Esophagus squamous epithelium (tissue), 5 donors: ENCODE data around the gene LSMEM2. TPM values are rescaled to one million over a fixed set of nuclear protein-coding genes. Genes with fewer than 3 reads are reported as not detected.
"Not testable (repeated sequence)": the region's sequence is repeated elsewhere in the genome, so short reads cannot be mapped to it uniquely, and the experiment has no call there.

Experiments used
- DNase-seq: peaks from one replicate; lab custom pipeline; 2025; lab: John Stamatoyannopoulos, UW
- H3K27ac ChIP-seq, 4 donors: fragments of 200-600 bp; sonication (generic); one replicate each; pipeline ENCODE4 v1.5.1; 2016 to 2019; ENCODE audit warnings: mild to moderate bottlenecking in 1 of 4
- H3K27me3 ChIP-seq, 4 donors: fragments of 200-600 bp; sonication (generic); 1 replicate in 3 of 4; 2 replicates in 1 of 4; pipeline versions ENCODE4 v1.5.1 to v1.6.0; 2017 to 2021; ENCODE audit warnings: antibody characterized with exemption in 1 of 4
- H3K36me3 ChIP-seq, 3 donors: fragments of 200-600 bp; sonication (generic); one replicate each; pipeline ENCODE4 v1.5.1; 2016 to 2019
- H3K4me1 ChIP-seq, 3 donors: fragments of 200-600 bp; sonication (generic); one replicate each; pipeline ENCODE4 v1.5.1; 2017 to 2019
- H3K4me3 ChIP-seq, 4 donors: fragments of 200-600 bp; sonication (generic); 1 replicate in 3 of 4; 2 replicates in 1 of 4; pipeline ENCODE4 v1.5.1; 2016 to 2019; ENCODE audit warnings: mild to moderate bottlenecking in 2 of 4, moderate library complexity in 1 of 4
- H3K9me3 ChIP-seq, 3 donors: fragments of 200-600 bp; sonication (generic); one replicate each; pipeline ENCODE4 v1.5.1; 2016 to 2019
- CTCF ChIP-seq, 6 experiments: fragments of 450-650 bp in 4 of 6; fragments of 200-600 bp in 2 of 6; sonication (generic) in 2 of 6; IDR thresholded peaks; one replicate each; pipeline ENCODE4 v1.5.1; 2016 to 2019; ENCODE audit warnings: antibody characterized with exemption in 6 of 6, mild to moderate bottlenecking in 4 of 6, moderate library complexity in 4 of 6
- POLR2A ChIP-seq, 4 donors: fragments of 450-650 bp; IDR thresholded peaks; one replicate each; pipeline ENCODE4 v1.6.1; 2017; ENCODE audit warnings: antibody characterized with exemption in 4 of 4, mild to moderate bottlenecking in 4 of 4, moderate library complexity in 3 of 4
- WGBS, 2 donors: methylation state at CpG; one replicate each; pipeline ENCODE4 v1.1.5; 2018; 5-methylcytosine and 5-hydroxymethylcytosine counted together
- intact Hi-C: fragments of 100-400 bp; cut with DNase I; formaldehyde crosslinking; loops from one replicate; pipeline ENCODE4 v1.15.0; 2022
- total RNA-seq, 4 donors: library from RNA; depleted of rRNA; stranded (reverse); fragments of >200 nt; gene quantifications; one replicate each; pipeline ENCODE4 v1.1.0, GENCODE V29; 2016
- donor health status: DM: yes; HTN: yes; CAD: no.

Gene LSMEM2
- total RNA-seq, 4 donors from 2014 or later: not detected

GRCh38 chr3:50275996-50276761, 2.7 kb upstream of the LSMEM2 start:
- TF ChIP-seq CTCF (IDR thresholded peaks at IDR 0.05) (no peak), POLR2A (IDR thresholded peaks at IDR 0.05) (no peak)
- Histone ChIP-seq H3K27ac (no peak overlapping the region), H3K4me1 (peaks cover 11 to 52% (median 26%) of the 10 kb centered on the region in 3 donors), H3K4me3 (no peak overlapping the region), H3K9me3 (no peaks in the 10 kb centered on the region), H3K36me3 (no peaks in the 10 kb centered on the region), H3K27me3 (peaks cover 0 to 40% (median 3%) of the 10 kb centered on the region in 4 donors)
- 59 to 81% methylated on average over 8 to 12 of the region's 79 CpGs for WGBS, 2 donors
- intact Hi-C loops: loop anchor here (10.0 kb wide), 1 partner anchor 49 kb away; the partner anchor contains the start of genes HYAL2 and TUSC2
- DNase-seq: no peak

- WGBS, 2 donors: 76 to 77% methylated on average over 8 to 13 of the region's 17 CpGs
- DNase-seq: no peak
- Histone ChIP-seq H3K4me1 (peaks cover 11 to 47% (median 26%) of the 10 kb centered on the region in 3 donors), H3K4me3 (no peak overlapping the region), H3K36me3 (no peaks in the 10 kb centered on the region), H3K9me3 (no peaks in the 10 kb centered on the region), H3K27me3 (peaks cover 0 to 40% (median 3%) of the 10 kb centered on the region in 4 donors), H3K27ac (no peak overlapping the region)
- intact Hi-C loops: loop anchor here (10.0 kb wide), 1 partner anchor 48 kb away; the partner anchor contains the start of genes HYAL2 and TUSC2
- TF ChIP-seq CTCF (IDR thresholded peaks at IDR 0.05): no peak
- TF ChIP-seq POLR2A (IDR thresholded peaks at IDR 0.05): no peak
These were observed 2.2 kb upstream of the LSMEM2 start for GRCh38 chr3:50276762-50277101.

- H3K27ac ChIP-seq: no peak overlapping the region
- TF ChIP-seq CTCF (IDR thresholded peaks at IDR 0.05) (no peak), POLR2A (IDR thresholded peaks at IDR 0.05) (no peak)
- H3K4me3 ChIP-seq: no peak overlapping the region
- peaks cover 0 to 39% (median 3%) of the 10 kb centered on the region in 4 donors for H3K27me3 ChIP-seq
- H3K4me1 ChIP-seq: peaks cover 4 to 34% (median 18%) of the 10 kb centered on the region in 3 donors
- DNase-seq: no peak
- H3K36me3 ChIP-seq: no peaks in the 10 kb centered on the region
- intact Hi-C loops: loop anchor here (10.0 kb wide), 1 partner anchor 46 kb away; the partner anchor contains the start of genes HYAL2 and TUSC2
- no peaks in the 10 kb centered on the region for H3K9me3 ChIP-seq
- WGBS, 2 donors: 67 to 78% methylated on average over 3 to 4 of the region's 4 CpGs
These were observed 586 bp upstream of the LSMEM2 start for GRCh38 chr3:50278123-50278879.

- intact Hi-C loops: loop anchor here (10.0 kb wide), 1 partner anchor 45 kb away; the partner anchor contains the start of genes HYAL2 and TUSC2
These were observed 549 bp downstream of the LSMEM2 start for GRCh38 chr3:50279255-50280016.

GRCh38 chr3:50284121-50284520, 5.2 kb downstream of the LSMEM2 start:
- WGBS, 2 donors: 74 to 76% methylated on average over 5 to 6 of the region's 6 CpGs
- H3K9me3 ChIP-seq, intact Hi-C loops: not testable (repeated sequence)

More at GRCh38 chr3:50279255-50280016, 549 bp downstream of the LSMEM2 start:
- WGBS, 2 donors: 91 to 98% methylated on average over 6 of the region's 8 CpGs
- Histone ChIP-seq H3K27me3 (peaks cover 0 to 27% (median 1%) of the 10 kb centered on the region in 4 donors), H3K4me3 (no peak overlapping the region), H3K4me1 (peaks cover 0 to 23% (median 7%) of the 10 kb centered on the region in 3 donors), H3K36me3 (no peaks in the 10 kb centered on the region), H3K27ac (no peak overlapping the region), H3K9me3 (no peaks in the 10 kb centered on the region)
- TF ChIP-seq CTCF (IDR thresholded peaks at IDR 0.05) (no peak), POLR2A (IDR thresholded peaks at IDR 0.05) (no peak)
- no peak for DNase-seq

More at GRCh38 chr3:50284121-50284520, 5.2 kb downstream of the LSMEM2 start:
- not testable (repeated sequence) for H3K27me3 ChIP-seq, DNase-seq, H3K4me3 ChIP-seq, H3K4me1 ChIP-seq, H3K27ac ChIP-seq
- peaks cover 18 to 34% (median 18%) of the 10 kb centered on the region in 3 donors for H3K36me3 ChIP-seq
